OCI-LY1 (cell line): ENCODE data around the gene PIP4K2C.

Experiments used
- EZH2 ChIP-seq: fragments of 200-600 bp; sonication (generic), shearing (Covaris generic); IDR thresholded peaks from 2 replicates; pipeline ENCODE4 v1.8.0; 2017; ENCODE audit warnings: borderline replicate concordance, mixed run types, mild to moderate bottlenecking, antibody characterized with exemption, low read length, moderate library complexity, mixed read lengths
- TF ChIP-seq, protein P1 (sequence below): fragments of 200-600 bp; sonication (generic), shearing (Covaris generic); IDR thresholded peaks from 2 replicates; pipeline ENCODE4 v1.5.1; 2017; ENCODE audit warnings: mild to moderate bottlenecking, antibody characterized with exemption, low read length, moderate library complexity, mixed read lengths

GRCh38 chr12:57583008-57583831, 7.8 kb upstream of the PIP4K2C start:
- TF ChIP-seq, protein P1, sequence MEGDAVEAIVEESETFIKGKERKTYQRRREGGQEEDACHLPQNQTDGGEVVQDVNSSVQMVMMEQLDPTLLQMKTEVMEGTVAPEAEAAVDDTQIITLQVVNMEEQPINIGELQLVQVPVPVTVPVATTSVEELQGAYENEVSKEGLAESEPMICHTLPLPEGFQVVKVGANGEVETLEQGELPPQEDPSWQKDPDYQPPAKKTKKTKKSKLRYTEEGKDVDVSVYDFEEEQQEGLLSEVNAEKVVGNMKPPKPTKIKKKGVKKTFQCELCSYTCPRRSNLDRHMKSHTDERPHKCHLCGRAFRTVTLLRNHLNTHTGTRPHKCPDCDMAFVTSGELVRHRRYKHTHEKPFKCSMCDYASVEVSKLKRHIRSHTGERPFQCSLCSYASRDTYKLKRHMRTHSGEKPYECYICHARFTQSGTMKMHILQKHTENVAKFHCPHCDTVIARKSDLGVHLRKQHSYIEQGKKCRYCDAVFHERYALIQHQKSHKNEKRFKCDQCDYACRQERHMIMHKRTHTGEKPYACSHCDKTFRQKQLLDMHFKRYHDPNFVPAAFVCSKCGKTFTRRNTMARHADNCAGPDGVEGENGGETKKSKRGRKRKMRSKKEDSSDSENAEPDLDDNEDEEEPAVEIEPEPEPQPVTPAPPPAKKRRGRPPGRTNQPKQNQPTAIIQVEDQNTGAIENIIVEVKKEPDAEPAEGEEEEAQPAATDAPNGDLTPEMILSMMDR = peak; percentile 99
- TF ChIP-seq EZH2 = no peak
